NCI-H2107 treated with DMSO at 0.1 percent for 48 hours (cell line): Measurements from ENCODE around the gene SLC50A1.

Source experiments
- DNase-seq: peaks from one replicate; lab custom pipeline; 2025; ENCODE audit not compliant: unreplicated experiment; lab: John Stamatoyannopoulos, UW

SLC50A1 gene

DNA sequence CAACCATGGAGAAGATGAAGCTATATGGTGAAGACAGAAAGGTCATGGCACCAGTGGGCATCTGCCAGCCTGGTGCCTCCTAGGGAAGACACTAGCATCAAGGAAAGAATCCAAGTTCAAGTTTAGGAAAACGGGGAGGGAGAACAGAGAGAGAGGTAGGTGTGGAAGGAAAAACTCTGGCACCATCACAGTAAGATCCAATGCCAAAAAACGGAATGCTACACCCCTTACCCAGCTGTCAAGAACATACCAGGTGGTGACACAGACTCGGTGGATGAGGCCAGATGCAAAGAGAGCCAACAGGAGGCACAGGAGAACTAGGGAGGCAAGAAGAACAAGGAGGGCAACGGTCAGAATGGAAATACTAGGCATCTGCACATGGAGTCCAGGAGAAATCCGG is 33.9 kb downstream of the SLC50A1 start:
- no peak for DNase-seq

DNA sequence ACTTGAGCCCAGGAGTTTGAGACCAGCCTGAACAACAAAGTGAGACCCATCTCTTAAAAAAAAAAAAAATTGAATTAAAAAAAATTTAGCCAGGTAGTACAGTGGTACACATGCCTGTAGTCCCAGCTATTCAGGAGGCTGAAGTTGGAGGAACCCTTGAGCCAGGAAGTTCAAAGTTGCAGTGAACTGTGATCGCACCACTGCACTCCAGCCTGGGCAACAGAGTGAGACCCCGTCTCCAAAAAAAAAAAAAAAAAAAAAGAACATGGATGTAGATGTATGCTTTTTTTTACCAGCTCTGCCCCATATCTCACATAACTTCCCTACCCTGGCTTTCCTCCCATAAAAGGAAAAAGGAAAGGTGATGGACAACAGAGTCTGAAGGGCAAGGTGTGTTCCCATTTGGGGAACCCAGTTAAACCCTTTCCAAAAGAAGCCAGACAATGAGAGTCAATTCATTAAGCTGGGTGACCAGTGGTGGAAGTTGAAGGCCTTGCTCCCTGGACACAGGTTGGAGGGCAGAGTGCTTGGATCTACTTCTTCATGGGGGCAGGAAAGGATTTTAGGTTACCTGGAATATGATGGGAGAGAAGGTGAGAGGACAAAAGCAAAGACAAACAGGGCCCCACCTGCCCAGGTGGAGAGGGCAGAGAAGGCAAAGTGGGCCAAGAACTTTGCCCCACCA is 34.6 kb downstream of the SLC50A1 start:
- no peak for DNase-seq

DNA sequence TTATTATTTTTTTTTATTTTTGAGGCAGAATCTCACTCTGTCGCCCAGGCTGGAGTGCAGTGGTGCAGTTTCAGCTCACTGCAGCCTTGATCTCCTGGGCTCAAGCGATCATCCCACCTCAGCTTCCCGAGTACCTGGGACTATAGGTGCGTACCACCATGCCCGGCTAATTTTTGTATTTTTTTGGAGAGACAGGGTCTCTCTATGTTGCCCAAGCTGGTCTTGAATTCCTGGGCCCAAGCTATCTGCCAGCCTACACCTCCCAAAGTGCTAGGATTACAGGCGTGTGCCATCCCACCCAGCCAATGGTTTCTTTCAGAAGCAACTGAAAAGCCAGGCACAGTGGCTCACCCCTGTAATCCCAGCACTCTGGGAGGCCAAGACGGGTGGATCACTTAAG is 35.2 kb downstream of the SLC50A1 start:
- no peak for DNase-seq

DNA sequence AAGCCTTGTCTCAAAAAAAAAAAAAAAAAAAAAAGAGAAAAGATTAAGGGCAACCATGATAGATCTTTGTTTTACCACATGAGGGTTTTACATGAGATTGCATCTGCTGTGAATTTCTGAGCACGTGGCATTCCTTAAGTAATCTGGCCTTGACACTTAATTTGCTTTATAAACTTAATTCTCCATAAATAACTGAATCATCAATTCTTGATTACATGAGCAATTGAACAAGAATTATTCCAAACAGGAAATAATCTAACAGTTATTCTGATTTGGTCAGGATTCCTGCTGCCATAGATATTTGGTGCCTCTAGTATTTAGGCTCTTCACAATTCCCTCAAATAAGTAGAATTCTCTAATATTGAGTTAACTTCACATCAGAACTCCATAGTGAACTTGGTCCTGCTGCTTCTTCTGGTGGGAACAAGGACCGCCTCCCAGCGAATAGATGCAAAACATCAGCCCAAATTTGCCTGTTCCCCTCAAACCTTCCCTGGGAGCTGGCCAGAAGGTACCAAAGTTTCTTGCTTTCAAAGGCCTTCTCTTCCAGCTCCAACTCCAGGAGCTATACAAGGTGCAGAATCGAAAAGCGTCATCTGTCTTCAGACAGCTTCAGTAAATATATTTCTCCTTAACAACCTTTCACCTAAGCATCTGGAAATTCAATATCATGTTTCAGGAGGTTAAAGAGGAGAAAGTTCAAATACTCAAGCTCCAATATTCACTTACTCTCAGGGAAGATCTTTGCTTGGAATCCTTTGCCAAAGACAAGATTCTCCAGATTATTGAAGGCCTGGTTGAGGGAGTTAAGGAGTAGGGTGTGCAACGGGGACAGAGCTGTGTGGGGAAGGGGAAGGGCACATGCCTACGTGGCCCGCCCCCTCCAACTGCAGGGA is 36.4 kb downstream of the SLC50A1 start:
- no peak for DNase-seq

DNA sequence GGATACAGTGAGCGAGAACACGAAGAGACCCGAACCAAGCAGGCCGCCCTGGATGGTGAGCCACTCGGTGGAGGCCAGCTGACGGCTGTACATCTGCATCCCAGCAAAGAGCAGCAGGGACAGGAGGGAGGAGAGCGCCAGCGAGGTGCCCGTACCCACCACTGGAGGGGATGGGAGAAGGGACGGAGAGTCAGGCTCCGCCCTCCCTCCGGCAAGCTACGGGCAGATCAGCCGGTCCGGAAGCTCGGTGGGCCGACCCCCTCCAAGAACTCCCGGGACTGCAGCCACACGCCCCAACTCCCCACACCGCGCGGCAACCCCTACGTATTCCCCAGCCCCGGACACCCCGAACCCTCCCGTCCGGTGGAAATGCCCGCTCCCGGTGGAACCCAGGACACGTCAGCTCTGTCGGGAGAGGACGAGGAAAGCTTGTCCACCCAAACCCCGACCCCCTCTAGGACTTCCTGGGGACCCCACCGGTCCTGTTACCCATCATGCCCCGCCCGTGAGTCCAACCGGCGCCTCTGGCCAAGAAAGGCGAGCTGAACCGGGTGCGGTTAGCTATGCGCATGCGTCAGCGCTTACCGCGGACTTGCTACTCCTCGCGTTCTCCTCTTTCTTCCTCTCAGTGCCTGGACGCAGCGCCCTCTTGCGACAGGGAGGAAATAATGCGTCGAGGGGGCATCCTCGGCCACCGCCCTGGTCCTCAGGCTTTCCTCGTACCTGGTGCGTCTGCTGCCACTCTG is 37.3 kb downstream of the SLC50A1 start, which contains the start of gene KRTCAP2:
Gene KRTCAP2 (minus strand): TSS at position 573 of the 746 bp plus-strand sequence. CDS start 80 bp downstream, at position 493.
- peak; percentile 96 for DNase-seq

DNA sequence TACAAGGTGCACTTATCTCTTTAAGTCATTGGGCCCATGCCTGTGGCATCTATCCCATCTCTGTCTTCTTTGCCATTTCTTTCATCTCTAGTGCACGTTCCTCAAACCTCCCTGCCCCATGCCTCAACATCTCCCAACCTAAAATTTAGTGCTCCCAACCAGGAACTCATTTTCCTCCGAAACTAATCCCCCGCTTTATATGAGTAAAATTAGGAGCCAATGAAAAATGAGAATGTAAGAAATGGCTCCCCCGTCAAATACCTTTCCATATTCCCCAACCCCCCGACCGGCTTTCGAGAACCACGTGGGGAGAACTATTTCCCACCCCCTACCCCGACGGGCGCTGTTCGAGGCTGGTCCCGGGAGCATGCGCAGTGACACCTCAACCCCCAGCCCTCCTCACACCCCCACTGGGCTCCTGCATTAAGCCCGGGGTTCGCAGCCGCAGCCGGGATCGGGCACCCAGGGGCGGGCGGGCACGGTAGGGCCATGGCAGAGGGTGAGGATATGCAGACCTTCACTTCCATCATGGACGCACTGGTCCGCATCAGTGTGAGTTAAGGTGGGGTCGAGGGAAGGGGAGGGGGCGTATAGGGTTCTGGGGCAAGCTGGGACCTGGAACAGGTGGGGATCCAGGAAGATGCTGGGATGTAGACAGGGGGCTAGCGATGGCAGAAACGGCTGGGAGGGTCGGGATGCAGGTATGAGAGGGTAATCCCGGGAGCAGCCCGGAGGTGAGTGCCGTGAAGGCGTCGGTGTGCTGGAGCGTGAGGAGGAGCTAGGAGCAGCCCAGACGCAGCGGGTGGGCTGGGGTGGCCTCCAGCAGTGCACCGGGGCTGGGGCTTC is 38.0 kb downstream of the SLC50A1 start, which contains the start of gene TRIM46:
Gene TRIM46 (plus strand): TSS at position 372 of the 846 bp plus-strand sequence. CDS start 118 bp downstream, at position 490.
- DNase-seq: peak; percentile 71

DNA sequence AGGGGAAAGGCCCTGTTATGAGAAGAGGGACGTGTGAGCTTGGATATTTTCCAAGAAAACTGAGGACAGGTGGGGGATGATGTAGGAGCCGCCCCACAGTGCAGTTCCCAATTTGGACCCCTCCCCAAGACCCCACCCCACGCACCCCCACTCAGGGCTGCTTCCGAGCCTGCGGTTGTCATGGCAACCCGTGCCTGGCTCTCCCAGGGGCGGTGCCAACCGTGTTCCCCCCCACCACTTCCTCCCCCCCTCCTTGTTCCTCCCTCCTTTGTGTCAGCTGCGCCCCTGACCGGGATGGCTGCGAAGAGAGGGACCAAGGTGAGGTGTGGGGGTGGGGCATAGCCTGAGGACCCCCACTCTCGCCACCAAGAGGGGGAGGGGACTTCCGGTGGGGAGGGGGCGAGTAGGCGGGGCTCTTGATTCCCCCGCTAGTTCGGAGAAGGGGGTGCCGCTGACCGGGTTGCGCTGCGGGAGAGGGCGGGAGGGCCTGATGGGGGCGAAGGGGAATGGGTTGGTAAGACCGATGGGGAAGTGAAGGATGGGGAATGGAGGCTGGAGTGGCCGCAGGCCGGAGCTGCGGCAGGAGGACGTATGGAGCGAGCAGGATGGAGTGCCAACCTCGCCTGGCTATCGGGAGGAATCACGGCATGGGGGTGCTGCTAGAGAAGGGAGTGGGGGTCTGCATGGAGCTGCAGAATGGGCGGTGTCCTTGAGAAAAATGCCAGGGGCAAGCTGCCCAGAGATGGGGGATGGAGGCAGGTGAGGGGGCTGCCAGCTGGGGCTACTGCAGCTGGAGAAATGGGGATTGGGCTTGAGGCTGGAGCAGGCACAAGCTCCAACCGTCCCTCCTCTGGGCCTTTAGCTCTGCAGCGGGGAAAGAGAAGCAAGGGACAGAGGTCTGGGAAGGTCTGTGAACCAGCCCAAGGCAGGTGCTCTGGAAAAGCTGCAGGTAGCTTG is 39.0 kb downstream of the SLC50A1 start:
- DNase-seq: peak; percentile 58

DNA sequence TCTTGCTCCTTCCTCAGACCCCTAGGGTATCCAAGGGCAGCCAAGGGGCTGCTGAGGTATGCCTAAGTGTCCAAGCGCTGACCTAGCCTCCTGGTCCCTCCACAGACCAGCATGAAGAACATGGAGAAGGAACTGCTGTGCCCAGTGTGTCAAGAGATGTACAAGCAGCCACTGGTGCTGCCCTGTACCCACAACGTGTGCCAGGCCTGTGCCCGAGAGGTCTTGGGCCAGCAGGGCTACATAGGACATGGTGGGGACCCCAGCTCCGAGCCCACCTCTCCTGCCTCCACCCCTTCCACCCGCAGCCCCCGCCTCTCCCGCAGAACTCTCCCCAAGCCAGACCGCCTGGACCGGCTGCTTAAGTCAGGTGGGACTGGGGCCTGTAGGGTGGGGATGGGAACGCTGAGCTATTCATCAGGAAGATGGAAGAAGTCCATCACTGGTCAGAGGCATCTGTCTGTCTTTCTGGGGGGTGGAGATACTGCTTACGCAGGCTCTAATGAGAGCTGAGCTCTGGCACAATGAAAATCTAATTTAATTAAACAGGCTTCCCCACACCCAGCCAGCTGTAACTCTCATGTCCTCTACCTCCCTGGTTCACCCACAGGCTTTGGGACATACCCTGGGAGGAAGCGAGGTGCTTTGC is 39.8 kb downstream of the SLC50A1 start:
- DNase-seq: no peak

DNA sequence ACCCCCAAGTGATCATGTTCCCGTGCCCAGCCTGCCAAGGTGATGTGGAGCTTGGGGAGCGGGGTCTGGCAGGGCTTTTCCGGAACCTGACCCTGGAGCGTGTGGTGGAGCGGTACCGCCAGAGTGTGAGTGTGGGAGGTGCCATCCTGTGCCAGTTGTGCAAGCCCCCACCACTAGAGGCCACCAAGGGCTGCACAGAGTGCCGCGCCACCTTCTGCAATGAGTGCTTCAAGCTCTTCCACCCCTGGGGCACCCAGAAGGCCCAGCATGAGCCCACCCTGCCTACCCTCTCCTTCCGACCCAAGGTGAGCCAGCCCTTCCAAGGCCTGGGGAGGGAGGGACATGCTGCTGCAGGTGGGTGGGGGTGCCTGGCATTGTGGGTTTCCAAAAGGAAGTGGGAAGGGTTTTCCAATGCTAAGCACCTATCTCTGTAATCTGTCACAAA is 40.3 kb downstream of the SLC50A1 start:
- peak; percentile 45 for DNase-seq

DNA sequence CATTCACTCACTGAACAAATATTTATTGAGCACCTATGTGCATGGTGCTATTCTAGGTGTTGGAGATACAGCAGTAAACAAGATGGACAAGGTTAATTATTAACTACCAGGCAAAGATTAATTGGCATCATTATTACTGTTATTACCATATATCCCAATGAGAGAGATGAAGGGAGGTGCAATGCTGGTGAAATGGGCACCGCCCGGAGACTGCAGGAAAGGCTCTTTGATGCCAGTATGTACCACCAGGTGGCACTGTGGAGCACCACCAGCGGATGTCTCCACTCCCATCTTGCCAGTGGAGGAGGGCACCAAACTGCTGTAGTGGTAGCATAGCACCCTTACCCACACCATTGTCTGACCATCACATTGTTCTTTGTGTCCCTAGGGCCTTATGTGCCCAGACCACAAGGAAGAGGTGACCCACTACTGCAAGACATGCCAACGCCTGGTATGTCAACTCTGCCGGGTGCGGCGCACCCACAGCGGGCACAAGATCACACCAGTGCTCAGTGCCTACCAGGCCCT is 41.0 kb downstream of the SLC50A1 start:
- DNase-seq: peak; percentile 67

DNA sequence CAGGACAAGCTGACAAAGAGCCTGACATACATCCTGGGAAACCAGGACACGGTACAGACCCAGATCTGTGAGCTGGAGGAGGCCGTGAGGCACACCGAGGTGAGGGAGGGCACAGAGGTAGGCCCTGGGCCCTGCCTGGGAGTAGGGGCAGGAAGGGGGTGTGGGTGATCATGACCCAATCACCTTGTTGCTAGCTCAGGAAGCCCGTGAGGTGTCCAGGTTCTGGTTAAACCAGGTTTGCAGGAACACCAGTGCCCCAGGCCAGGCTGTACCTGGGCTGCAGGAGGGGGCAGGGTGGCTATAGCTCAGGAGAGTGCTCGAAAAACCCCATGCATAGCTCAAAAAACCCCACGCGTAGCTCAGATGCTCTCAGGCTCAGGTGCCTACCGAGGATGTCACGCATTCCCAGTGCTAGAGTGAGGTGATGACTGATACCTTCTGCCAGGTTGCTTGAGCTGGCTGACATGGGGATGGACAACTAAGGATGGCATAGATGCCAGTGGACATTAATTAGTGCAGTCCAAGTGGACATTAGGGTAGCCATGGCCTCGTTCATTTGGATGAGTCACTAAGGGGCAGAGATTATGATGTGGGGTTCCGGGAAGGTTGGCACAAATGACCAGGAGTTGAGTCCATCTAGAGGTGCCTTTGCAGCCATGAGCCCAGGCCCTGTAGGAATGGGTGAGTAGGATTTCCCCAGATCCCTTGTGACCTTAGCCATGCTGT is 41.7 kb downstream of the SLC50A1 start:
- no peak for DNase-seq

DNA sequence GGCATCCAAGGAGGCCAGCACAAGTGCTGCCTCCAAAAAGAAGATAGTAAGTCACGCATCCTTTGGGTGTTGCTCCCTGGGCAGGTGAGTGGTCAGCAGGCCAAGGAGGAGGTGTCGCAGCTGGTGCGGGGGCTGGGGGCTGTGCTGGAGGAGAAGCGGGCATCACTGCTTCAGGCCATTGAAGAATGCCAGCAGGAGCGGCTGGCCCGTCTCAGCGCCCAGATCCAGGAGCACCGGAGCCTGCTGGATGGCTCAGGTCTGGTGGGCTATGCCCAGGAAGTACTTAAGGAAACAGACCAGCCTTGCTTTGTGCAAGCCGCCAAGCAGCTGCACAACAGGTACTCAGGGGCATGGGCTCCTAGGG is 42.2 kb downstream of the SLC50A1 start:
- no peak for DNase-seq

DNA sequence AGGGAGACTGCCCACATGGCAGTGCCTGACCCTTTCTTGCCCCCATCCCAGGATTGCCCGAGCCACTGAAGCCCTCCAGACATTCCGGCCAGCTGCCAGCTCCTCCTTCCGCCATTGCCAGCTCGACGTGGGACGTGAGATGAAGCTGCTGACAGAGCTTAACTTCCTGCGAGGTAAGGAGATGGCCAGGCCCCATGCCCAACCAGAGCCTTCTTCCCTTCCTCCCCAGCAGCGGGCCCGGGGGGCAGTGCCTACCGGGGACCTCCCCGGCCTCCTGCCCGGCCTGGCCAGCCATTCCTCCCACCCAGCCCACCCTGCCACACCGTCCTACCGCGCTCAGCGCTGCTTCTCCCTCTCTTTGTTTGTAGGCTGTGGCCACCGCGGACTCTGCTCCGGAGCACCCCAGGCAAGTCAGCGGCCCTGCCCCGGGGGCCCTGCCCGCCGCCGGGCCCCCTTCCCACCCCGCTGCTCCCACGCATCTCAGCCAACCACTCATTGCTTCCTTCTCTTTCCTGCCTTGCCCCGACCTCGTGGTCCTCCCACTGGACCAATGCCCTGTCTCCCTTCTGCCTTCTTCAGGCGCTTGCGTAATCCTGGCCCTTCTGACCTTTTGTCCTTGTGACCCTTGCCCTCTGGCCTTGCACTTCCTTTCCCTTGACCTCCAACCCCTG is 42.9 kb downstream of the SLC50A1 start:
- DNase-seq: no peak

DNA sequence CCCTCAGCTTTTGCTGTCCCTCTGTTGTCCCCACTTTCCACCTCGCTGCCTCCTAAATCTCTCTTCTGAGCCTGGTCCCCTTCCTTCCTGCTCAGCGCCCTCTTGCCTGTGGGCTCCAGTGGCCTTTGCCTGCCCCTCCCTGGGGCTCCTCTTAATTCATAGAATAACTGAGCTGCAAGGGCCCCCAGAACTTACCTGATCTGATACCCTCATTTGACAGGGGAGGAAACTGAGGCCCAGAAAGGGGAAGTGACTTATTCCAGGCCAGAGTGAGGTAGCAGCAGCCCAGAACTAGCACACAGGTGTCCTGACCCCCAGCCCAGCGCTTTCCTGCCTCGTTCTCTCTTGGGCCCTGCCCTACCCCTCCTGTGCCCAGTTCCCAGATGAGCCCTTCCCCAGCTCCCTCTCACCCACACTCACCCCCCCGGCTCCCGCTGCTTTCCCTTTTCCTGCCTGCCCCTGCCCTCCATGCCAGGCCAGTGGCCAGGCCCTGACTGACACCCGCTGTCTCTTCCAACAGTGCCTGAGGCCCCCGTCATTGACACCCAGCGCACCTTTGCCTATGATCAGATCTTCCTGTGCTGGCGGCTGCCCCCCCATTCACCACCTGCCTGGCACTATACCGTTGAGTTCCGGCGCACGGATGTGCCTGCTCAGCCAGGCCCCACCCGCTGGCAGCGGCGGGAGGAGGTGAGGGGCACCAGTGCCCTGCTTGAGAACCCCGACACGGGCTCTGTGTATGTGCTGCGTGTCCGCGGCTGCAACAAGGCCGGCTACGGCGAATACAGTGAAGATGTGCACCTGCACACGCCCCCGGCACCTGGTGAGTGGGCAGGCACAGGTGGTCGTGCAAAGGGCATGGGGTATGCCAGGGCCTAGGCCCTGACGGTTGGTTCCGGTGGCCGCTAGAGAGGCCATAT is 43.7 kb downstream of the SLC50A1 start:
- DNase-seq: no peak

DNA sequence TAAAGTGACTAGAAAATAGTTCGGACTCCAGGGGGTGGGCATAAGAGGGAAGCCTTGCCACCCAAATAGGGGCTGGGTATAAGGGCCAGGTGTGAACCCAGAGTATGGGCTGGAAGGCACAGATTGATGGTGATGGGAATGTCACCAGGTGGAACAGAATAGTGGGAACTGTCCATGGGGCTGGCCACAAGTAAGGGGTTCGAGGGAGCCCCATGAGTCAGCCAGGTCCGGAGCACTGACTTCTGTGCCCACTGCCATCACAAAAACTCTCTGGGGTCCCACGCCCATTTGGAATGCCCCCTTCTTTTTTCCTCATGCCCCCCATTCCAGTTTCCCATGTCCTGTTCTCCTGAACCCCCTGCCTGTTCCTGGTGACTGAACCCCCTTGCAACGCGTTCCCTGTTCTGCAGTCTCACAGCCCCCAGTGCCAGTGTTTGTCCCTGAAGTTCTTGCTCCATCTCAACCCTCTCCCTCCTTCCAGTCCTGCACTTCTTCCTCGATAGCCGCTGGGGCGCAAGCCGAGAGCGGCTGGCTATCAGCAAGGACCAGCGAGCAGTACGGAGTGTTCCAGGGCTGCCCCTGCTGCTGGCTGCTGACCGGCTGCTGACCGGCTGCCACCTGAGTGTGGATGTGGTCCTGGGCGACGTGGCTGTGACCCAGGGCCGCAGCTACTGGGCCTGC is 45.9 kb downstream of the SLC50A1 start:
- DNase-seq: no peak

DNA sequence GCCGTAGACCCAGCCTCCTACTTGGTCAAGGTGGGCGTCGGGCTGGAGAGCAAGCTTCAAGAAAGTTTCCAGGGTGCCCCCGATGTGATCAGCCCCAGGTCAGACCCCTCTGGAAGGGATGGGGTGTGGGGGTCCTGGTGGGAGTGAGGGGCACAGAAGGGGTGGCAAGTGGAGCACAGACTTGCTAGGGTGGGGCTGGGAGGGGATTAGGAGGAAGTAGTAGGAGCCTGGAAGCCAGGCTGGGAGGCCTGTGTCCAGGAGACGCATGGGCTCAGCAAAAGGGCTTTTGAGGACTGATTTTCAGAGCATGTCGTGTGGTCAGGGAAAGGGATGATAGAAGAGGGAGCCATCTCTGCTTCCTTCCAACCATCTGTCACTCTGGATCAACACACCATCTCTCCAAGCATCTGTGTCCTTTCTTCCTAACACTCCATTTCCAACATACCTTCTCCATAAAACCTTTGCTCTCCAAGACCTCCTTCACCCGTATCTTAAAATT is 46.4 kb downstream of the SLC50A1 start:
- DNase-seq: no peak
